GM12878 (cell line): ENCODE data around the gene HSPA4.

Experiments used
- ELK1 ChIP-seq: IDR thresholded peaks from 2 replicates; pipeline ENCODE4 v1.6.1; 2012; ENCODE audit warnings: low read depth, low read length, improper control_type of control experiment
- MYC ChIP-seq: IDR thresholded peaks from 2 replicates; pipeline ENCODE4 v1.6.1; 2011; ENCODE audit warnings: mild to moderate bottlenecking, low read length, moderate library complexity, inconsistent platforms; ENCODE audit not compliant: insufficient read depth, insufficient replicate concordance, insufficient read length, severe bottlenecking

- TF ChIP-seq ELK1 (no peak), MYC (no peak)
Measured at GRCh38 chr5:133035224-133035623, 16.6 kb upstream of the HSPA4 start.
